GM15510 (cell line): ENCODE data around the gene ZNF497.

ENCODE experiments used
- POLR2A ChIP-seq: IDR thresholded peaks from 3 replicates; pipeline ENCODE4 v1.6.1; 2011; ENCODE audit warnings: borderline replicate concordance; ENCODE audit not compliant: insufficient read length; ENCODE audit errors: extremely low read depth

The ZNF497 gene

DNA sequence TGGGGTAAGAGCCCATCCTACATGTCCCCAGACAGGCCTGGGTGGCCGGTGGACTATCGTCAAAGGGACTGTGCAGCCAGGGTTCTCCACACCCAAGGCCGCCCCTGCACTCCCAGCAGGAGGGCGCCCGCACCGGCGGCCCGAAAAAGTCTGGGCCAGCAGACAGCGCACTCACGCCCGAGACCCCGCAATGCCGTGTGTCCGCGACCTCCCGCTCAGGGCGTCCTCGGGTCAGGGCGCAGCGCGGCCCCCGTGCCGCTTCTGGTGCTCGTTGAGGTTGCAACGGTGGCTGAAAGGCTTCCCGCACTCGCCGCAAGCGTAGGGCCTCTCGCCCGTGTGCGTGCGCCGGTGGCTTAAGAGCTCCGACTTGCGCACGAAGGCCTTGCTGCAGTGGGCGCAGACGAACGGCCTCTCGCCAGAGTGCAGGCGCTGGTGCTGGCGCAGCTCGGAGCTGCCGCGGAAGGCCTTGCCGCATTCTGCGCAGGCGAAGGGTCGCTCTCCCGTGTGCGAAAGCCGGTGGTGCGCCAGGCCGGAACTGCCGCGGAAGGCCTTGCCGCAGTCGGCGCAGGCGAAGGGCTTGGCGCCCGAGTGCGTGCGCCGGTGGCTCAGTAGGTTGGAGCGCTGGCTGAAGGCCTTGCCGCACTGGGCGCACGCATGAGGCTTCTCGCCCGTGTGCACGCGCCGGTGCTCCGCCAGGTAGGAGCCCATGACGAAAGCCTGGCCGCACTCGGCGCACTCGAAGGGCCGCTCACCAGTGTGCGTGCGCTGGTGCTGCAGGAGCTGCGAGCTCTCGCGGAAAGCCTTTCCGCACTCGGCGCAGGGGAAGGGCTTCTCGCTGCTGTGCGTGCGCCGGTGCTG, 6.4 kb downstream of the ZNF497 start:
- TF ChIP-seq POLR2A: no peak

DNA sequence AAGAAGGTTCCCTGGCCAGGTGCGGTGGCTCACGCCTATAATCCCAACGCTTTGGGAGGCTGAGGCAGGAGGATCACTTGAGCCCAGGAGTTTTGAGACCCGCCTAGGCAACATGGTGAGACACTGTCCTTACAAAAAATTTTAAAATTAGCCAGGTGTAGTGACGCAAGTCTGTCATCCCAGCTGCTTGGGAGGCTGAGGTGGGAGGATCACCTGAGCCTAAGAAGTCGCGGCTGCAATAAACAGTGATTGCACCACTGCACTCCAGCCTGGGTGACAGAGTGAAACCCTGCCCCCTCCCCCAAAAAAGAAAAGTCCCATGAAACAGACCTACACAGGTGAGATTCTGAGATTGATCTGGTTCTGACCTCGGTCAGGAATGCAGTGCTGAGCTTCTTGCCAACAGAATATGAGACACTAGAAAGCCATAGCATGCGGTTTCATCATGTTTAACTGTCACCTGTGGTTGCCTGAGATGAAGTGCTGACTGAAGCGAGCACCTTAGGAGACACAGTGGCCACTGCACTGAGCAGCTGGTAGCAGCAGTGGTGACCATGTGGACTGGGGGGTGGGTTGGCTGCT, 7.2 kb downstream of the ZNF497 start:
- no peak for TF ChIP-seq POLR2A

DNA sequence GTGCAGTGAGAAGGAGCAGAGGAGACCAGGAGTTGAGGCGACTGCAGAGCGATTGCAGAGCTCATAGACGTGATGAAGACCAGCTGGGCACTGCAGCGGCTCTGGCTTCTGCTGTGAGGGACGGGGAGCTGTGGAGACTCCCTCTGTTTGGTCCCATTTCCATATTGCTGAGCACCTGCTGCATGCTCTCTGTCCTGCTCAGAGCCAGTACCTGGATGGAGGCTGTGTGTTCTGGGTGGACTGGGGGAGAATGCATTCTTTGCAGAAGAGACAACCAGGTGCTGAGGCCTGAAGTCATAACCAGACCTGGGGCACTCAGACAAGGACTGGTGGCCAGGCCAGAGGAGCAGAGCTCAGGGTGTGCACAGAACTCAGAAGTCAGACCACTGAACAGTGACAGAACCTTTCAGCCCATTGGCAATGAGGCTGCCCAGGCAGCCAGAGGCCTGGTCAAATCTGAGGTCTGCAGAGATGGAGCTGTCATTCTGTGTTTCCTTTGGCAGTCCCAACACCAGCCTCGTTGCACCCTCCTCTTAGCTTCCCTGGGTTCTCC, 8.0 kb downstream of the ZNF497 start:
- no peak for TF ChIP-seq POLR2A

DNA sequence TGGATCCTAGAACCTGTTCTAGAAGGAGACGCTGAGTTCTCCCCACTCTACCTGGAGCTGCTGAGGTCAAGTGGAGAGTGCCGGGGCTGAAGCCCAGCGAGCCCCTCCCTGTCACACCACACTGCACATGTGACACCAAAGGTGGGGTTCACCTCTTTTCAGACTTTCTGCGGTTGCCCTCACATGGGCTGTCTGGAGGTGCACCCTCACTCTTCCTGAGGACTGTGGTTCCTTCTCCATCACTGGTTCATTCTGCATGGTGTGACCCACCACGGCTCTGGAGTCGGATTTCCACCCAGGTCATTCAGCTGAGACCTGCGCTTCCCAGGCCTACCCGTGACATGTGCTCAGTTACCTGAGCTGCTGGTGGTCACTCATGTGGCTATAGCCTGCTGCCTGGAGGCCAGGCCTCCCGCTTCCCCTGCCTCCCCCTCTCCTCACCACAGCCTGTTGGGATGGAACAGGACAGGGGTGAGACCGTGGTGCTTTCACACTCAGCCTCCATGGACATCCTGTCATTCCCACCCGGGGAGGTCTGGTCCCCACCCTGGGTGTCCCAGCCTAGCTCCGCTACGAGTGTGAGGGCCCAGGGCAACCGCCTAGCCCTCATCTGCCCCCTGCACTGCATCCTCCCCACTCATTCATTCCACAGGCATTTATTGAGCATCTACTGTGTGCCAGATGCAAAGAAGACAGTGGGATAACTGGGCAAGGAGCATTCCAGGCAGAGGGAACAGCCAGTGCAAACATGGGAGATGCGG, 8.7 kb downstream of the ZNF497 start:
- TF ChIP-seq POLR2A: no peak

DNA sequence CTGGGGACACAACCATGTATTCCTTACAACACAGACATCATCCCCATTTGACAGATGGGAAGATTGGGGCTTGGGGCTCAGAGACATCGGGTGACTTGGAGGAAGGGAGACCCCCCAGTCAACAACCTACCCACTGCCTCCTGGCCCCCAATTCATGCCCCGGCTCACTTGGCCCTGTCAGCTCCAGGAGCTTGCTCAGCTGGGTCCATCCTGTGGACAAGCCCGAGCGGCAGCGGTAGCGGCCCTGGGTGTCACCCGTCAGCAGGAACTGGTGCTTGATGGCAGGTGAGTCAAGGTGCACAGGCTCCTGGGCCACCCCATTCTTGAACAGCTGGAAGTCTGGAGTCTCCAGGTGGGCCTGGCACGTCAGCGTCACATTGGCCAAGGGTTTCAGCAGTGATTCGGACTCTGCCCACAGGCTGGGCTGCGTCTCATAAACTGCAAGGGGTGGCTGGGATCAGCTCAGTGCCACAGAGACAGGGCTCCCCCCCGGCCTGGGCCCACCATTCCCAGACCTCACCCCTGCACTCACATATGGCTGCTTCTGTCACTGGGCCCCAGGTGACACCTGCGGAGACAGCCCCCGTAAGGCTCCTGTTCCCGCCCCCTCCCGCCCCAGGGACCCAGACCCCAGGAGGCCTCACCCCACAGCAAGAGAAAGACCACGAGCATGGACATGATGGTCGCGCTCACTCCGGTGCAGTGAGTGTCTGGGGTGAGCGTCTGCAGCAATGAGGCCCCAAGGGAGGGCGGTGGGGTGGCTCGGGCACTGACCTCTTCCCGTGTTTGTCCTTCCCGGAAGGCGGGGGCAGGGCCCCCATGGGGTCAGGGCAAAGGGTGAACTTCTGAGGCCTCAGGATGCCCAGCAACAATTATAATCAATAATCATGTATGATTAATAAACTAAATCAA, 9.5 kb downstream of the ZNF497 start, which contains the start of gene A1BG:
Gene A1BG, minus strand, starts transcription at position 733 of the 912 bp plus-strand sequence. Its CDS starts 55 bp downstream, at position 678.
- no peak for TF ChIP-seq POLR2A

DNA sequence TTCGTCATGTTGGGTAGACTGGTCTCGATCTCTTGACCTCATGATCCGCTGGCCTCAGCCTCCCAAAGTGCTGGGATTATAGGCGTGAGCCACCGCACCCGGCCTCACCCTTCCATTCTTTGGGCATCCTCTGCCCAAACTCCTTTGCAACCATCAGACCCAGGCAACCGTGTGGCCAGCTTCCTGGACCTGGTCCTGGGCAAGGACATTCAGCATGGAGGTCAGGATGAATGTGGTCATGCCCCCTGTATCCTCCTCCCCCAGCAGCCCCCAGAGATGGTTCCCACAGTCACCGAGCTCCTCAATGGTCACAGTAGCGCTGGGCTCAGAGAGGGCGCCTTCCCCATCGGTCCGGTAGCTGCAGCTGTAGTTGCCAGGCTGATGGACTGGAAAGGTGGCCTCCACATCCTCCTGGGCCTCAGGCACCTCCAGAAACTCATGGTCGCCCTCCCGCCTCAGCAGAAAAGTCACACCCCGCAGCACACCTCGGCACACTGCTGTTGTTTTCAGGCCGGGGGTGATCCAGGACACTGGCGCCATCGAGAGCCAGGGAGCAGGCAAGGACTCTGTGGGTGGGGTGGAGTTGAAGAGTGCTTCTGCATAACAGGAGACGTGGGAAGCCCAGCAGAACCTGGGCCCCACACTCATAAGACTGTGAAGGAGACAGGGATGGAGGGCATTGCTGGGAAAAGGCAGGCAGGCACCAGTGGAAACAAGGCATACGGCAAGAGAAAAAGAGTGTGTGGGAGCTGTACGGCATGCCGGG, 10.4 kb downstream of the ZNF497 start:
- TF ChIP-seq POLR2A: no peak

DNA sequence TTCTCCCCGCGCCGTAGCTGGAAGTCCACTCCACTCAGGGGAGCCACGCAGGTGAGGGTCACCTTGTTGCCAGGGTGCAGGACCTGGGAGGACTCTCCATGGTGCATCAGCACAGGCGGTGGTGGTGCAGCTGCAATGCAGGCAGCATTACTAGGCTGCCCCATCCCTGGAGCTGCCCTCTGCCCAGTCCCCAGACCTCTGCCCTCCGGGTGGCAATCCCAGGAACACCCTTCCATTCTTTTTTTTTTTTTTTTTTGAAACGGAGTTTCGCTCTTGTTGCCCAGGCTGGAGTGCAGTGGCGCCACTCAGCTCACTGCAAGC, 11.0 kb downstream of the ZNF497 start:
- TF ChIP-seq POLR2A: no peak

DNA sequence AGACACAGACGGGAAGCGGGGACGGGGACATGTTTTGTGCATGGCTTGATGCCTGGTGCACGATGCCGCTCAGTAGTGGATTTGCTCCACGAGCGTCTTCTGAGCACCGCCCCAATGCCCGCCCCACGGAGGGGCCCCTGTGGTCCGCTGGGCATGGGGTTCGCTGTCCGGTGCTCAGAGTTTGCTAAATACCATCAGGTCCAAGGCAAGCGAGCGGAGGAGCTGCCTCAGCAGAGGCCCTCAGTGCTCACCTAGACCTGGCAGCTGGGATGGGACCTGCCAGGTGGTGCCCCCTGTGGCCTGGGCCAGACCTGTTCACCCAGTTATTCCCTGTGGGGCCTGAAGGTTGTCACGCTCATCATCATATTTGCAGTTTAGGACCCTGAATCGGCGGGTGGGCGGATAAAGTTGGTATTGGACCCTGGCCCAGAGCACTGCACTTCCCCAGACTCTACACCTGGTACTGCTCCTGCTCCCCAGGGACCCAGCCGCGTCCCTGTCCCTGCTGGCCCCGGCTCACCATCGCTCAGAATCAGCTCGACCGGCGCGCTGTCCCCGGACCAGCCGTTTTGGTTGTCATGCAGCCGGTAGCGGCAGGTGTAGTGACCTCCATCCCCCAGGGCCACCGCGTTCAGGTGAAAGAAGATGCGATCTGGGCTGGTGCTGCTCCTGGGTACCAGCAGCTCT, 11.5 kb downstream of the ZNF497 start:
- no peak for TF ChIP-seq POLR2A

DNA sequence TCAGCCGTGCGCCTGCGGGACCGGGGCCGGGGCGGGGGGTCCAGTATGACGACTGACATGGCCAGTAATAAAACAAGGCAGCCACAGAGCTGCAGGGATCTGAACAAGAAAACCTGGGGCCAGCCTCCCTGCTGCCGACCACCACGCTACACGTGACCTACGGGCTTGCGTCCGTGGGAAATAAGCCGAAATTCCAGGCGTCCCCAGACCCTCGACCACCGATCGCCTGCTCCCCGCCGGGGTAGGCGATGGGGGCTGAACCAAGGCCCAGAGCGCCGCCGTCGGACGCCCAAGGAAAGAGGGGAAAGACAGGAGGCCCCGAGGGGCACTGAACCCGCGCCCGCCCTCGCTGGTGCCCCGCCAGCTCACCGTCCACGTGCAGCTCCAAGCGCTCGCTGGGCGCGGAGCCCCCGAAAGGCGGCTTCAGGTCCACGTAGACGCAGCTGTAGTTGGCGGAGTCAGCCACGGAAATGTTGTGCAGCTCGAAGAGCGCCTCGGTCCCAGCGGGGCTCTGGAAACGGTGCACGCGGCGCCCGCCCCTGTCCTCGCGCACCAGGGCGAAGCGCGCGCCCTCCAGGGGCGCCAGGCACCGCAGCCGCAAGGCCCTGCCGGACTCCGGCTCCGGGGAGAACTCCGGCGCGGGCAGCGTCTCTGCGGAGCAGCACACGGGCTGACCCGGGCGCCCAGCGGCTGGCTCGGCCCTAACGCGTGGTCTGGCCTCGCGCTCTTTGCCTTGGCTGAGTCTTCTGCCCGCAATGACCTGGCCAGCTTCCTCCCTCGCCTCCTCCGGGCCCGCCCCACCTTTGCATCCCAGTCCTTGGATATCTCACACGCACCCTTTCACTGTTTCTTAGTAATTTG, 12.3 kb downstream of the ZNF497 start:
- TF ChIP-seq POLR2A: no peak

DNA sequence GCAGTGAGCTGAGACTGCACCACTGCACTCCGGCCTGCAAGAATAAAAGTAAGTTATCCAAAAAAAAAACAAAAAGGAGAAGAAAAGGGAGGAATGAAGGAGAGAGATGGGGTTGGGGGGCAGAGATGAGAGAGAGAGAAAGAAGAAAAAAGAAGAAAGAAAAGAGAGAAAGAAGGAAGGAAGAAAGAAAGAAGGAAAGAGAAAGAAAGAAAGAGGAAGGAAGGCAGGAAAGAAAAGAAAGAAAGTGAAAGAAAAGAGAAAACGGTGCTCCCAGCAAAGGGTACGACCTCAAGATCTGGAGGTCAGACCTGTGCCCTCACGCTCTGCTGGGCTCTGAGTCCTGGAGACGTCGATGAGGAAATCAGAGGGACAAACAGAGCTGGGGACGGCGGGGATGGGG, 13.0 kb downstream of the ZNF497 start:
- no peak for TF ChIP-seq POLR2A

DNA sequence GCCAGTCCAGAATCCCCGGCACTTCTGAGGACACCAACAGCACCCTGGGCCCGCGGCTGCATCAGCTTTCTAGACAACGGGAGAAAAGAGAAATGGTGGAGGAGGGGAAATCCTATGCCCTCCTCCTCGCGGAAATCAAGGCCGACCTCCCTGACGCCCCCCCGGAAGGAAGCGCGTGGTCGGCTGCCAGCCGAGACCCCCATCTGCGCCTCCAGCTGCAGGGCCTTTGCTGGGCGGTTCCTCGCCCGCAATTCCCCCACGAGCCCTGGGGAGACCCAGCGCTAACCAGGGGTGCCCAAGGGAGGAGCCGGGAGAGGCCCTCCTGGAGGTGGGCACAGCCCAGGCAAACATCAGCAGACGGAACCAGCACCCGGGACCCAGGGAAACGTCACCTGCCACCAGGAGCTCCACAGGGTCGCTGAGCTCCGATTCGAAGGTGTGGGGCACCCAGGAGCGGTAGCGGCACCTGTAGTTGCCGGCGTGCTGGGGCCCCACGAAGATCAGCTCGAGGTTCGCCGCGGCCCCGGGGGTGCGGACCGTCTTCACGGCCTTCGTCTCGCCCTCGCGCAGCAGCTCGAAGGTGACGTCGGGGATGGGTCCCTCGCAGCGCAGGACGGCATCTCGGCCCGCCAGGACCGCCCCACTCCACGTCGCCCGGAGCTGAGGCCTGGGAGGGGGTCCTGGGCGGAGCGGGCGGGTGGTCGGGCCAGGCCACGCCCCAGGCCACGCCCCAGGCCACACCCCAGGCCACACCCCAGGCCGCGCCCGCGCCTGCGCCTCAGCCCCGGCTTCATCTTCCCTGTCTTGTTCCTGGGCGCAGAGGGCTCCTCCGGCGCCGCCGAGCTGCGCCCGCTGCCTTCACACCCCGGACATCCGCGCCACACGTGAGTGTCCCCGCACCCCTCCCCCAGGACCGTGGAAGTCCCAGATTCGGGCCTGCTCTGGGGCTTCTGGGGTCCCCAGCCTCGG, 15.3 kb downstream of the ZNF497 start:
- peak; percentile 89 for TF ChIP-seq POLR2A
